ENCODE results near the gene EHF.

DNA sequence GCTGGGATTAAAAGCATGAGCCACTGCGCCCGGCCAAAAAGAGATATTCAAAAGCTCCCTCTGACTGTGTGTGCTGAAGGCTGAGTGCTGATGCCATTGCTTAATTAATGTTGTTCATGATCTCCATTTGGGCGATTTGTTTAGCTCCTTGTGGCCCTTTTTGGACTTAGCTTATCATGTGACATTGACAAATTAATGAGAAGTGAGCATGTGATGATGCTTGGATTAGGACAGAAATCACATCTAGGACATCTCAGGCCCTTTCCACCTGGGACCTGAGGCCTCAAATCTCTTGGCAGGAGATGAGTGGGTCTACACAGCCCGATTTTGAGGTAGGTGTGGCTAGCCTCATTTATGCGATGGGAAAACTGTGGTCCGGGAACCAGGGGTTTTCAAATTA is 10.4 kb downstream of the EHF start:
- TF ChIP-seq FOXJ3 (CRISPR knock-in tag; IDR thresholded peaks at IDR 0.05; ENCODE audit: borderline replicate concordance) (no peak), GABPA (IDR thresholded peaks at IDR 0.05; ENCODE audit: low read depth, low read length) (no peak), GABPA (CRISPR knock-in tag; IDR thresholded peaks at IDR 0.05; ENCODE audit: low read depth) (no peak), ZNF121 (CRISPR knock-in tag; IDR thresholded peaks at IDR 0.05) (no peak), WIZ (CRISPR knock-in tag; IDR thresholded peaks at IDR 0.05) (no peak), CBX2 (IDR thresholded peaks at IDR 0.05; ENCODE audit: low read depth, low read length) (no peak), CBX2 (CRISPR knock-in tag; IDR thresholded peaks at IDR 0.05; ENCODE audit: low read depth) (no peak), RXRA (CRISPR knock-in tag; IDR thresholded peaks at IDR 0.05) (no peak), ZC3H13 (CRISPR knock-in tag; IDR thresholded peaks at IDR 0.05) (no peak)
- TF ChIP-seq, protein P1, sequence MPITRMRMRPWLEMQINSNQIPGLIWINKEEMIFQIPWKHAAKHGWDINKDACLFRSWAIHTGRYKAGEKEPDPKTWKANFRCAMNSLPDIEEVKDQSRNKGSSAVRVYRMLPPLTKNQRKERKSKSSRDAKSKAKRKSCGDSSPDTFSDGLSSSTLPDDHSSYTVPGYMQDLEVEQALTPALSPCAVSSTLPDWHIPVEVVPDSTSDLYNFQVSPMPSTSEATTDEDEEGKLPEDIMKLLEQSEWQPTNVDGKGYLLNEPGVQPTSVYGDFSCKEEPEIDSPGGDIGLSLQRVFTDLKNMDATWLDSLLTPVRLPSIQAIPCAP (CRISPR knock-in tag; IDR thresholded peaks at IDR 0.05; ENCODE audit: low read depth) = no peak
- TF ChIP-seq, protein P2, sequence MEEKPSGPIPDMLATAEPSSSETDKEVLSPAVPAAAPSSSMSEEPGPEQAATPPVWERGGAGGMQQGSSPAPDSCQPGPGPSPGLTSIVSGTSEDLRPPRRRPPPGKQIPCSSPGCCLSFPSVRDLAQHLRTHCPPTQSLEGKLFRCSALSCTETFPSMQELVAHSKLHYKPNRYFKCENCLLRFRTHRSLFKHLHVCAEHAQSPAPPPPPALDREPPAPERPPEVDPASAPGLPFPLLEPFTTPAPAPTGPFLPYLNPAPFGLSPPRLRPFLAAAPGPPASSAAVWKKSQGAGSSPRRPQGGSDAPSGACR (CRISPR knock-in tag; IDR thresholded peaks at IDR 0.05) = no peak
- TF ChIP-seq, protein P3, sequence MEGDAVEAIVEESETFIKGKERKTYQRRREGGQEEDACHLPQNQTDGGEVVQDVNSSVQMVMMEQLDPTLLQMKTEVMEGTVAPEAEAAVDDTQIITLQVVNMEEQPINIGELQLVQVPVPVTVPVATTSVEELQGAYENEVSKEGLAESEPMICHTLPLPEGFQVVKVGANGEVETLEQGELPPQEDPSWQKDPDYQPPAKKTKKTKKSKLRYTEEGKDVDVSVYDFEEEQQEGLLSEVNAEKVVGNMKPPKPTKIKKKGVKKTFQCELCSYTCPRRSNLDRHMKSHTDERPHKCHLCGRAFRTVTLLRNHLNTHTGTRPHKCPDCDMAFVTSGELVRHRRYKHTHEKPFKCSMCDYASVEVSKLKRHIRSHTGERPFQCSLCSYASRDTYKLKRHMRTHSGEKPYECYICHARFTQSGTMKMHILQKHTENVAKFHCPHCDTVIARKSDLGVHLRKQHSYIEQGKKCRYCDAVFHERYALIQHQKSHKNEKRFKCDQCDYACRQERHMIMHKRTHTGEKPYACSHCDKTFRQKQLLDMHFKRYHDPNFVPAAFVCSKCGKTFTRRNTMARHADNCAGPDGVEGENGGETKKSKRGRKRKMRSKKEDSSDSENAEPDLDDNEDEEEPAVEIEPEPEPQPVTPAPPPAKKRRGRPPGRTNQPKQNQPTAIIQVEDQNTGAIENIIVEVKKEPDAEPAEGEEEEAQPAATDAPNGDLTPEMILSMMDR (CRISPR knock-in tag; IDR thresholded peaks at IDR 0.05) = no peak

All from HepG2 (cell line).